Measurements from ENCODE around the gene DOCK2.
A peak's percentile ranks its signal among the peaks of the same experiment; 100 is the strongest.

Gene DOCK2

GRCh38 chr5:169906745-169907649 is 269.9 kb downstream of the DOCK2 start:
- H3K4me3 ChIP-seq (ENCODE audit: low read depth, low read length) = no peak overlapping the region
- no peaks in the 10 kb centered on the region for H3K4me1 ChIP-seq (ENCODE audit: control insufficient read depth, insufficient read depth, low read length)
- H3K36me3 ChIP-seq (ENCODE audit: control insufficient read depth in 2 of 2, insufficient read depth in 1 of 2, low read length in 2 of 2) = no peaks in the 10 kb centered on the region
- POLR2A ChIA-PET = no interaction called here
- CTCF ChIA-PET = interaction anchor here (1.1 kb wide), 1 partner anchor 205 kb away, joined by 4 read pairs; no protein-coding TSS in a partner anchor
- H3K9me3 ChIP-seq (ENCODE audit: control insufficient read depth, insufficient read depth, low read depth, low read length) = no peaks in the 10 kb centered on the region
- no peak overlapping the region for H3K27ac ChIP-seq (ENCODE audit: extremely low read depth, low read depth, low read length)
- TF ChIP-seq ZNF121 (tag by site-specific recombination; IDR thresholded peaks at IDR 0.05) (no peak), GFI1B (tag by site-specific recombination; IDR thresholded peaks at IDR 0.05) (peak; percentile 75), ZNF777 (tag by site-specific recombination; IDR thresholded peaks at IDR 0.05; ENCODE audit: borderline replicate concordance) (no peak), ZNF843 (tag by site-specific recombination; IDR thresholded peaks at IDR 0.05) (0 out of 2 replicates have a peak, but pooled peaks have one; percentile 50), ZNF324 (tag by site-specific recombination; IDR thresholded peaks at IDR 0.05) (no peak), SP7 (tag by site-specific recombination; IDR thresholded peaks at IDR 0.05) (peak; percentile 27; the same call in 1 of the 2 replicates), ZIC2 (tag by site-specific recombination; IDR thresholded peaks at IDR 0.05) (peak; percentile 73), YY1 (tag by site-specific recombination; IDR thresholded peaks at IDR 0.05) (no peak), ZNF488 (tag by site-specific recombination; IDR thresholded peaks at IDR 0.05) (0 out of 2 replicates have a peak, but pooled peaks have one; percentile 24), OSR2 (tag by site-specific recombination; IDR thresholded peaks at IDR 0.05) (peak; percentile 82), ZFP37 (tag by site-specific recombination; IDR thresholded peaks at IDR 0.05) (no peak), ZNF132 (tag by site-specific recombination; IDR thresholded peaks at IDR 0.05; ENCODE audit: borderline replicate concordance) (no peak), CTCF (tag by site-specific recombination; IDR thresholded peaks at IDR 0.05) (no peak), BCL6B (tag by site-specific recombination; IDR thresholded peaks at IDR 0.05) (peak; percentile 68), PRDM6 (tag by site-specific recombination; IDR thresholded peaks at IDR 0.05) (peak; percentile 83), ZBTB44 (tag by site-specific recombination; IDR thresholded peaks at IDR 0.05) (peak; percentile 74), FEZF1 (tag by site-specific recombination; IDR thresholded peaks at IDR 0.05) (peak; percentile 89), ZNF629 (tag by site-specific recombination; IDR thresholded peaks at IDR 0.05) (no peak), PRDM10 (tag by site-specific recombination; IDR thresholded peaks at IDR 0.05) (no peak), TSHZ1 (tag by site-specific recombination; IDR thresholded peaks at IDR 0.05; ENCODE audit: borderline replicate concordance) (peak; percentile 15; the same call in 1 of the 2 replicates), GLIS1 (tag by site-specific recombination; IDR thresholded peaks at IDR 0.05) (peak; percentile 68)

All from HEK293 (cell line).